GM12878 (cell line): ENCODE measurements around the gene SPRY1. TPM values are rescaled to one million over a fixed set of nuclear protein-coding genes. Genes with fewer than 3 reads are reported as not detected.
A peak's percentile ranks its signal among the peaks of the same experiment; 100 is the strongest.

ENCODE experiments used
- ATF3 ChIP-seq: IDR thresholded peaks from 2 replicates; pipeline ENCODE4 v1.6.1; 2011; ENCODE audit warnings: low read depth, mild to moderate bottlenecking, low read length, moderate library complexity, borderline replicate concordance; ENCODE audit errors: extremely low read depth
- BRCA1 ChIP-seq: IDR thresholded peaks from 2 replicates; pipeline ENCODE4 v1.6.1; 2011; ENCODE audit warnings: low read depth, low read length, improper control_type of control experiment
- CBX5 ChIP-seq: sonication (generic); IDR thresholded peaks from 2 replicates; pipeline ENCODE4 v1.6.1; 2016; ENCODE audit warnings: low read depth, moderate library complexity, mild to moderate bottlenecking, inconsistent platforms
- CHD4 ChIP-seq: fragments of 200-600 bp; sonication (generic); IDR thresholded peaks from 2 replicates; pipeline ENCODE4 v1.6.1; 2016; ENCODE audit warnings: mild to moderate bottlenecking
- FOXK2 ChIP-seq: fragments of 450-650 bp; IDR thresholded peaks from 2 replicates; pipeline ENCODE4 v1.6.1; 2017; ENCODE audit warnings: mild to moderate bottlenecking, moderate library complexity
- MTA3 ChIP-seq: IDR thresholded peaks from 2 replicates; pipeline ENCODE4 v1.6.1; 2012; ENCODE audit warnings: low read length, inconsistent platforms, borderline replicate concordance
- NBN ChIP-seq: fragments of 450-650 bp; IDR thresholded peaks from 2 replicates; pipeline ENCODE4 v1.6.1; 2016
- NR2C1 ChIP-seq: fragments of 450-650 bp; IDR thresholded peaks from 2 replicates; pipeline ENCODE4 v1.6.1; 2017; ENCODE audit warnings: antibody characterized with exemption, mild to moderate bottlenecking, moderate library complexity
- PAX8 ChIP-seq: fragments of 450-650 bp; IDR thresholded peaks from 2 replicates; pipeline ENCODE4 v1.6.1; 2017; ENCODE audit warnings: mild to moderate bottlenecking, moderate library complexity
- PML ChIP-seq: IDR thresholded peaks from 2 replicates; pipeline ENCODE4 v1.6.1; 2012; ENCODE audit warnings: low read length, inconsistent platforms
- POLR2A ChIP-seq: IDR thresholded peaks from 2 replicates; pipeline ENCODE4 v1.6.1; 2011; ENCODE audit warnings: low read depth, mild to moderate bottlenecking, low read length
- POLR2AphosphoS2 ChIP-seq: IDR thresholded peaks from 2 replicates; pipeline ENCODE4 v1.6.1; 2011; ENCODE audit warnings: low read depth, mild to moderate bottlenecking, low read length, improper control_type of control experiment, moderate library complexity
- POU2F2 ChIP-seq: IDR thresholded peaks from 3 replicates; pipeline ENCODE4 v1.6.1; 2011; ENCODE audit warnings: low read depth, mild to moderate bottlenecking, low read length, borderline replicate concordance
- RAD21 ChIP-seq: IDR thresholded peaks from 2 replicates; pipeline ENCODE4 v1.6.1; 2011; ENCODE audit warnings: mild to moderate bottlenecking, low read depth, low read length, moderate library complexity; ENCODE audit not compliant: insufficient read depth
- RB1 ChIP-seq: fragments of 450-650 bp; formaldehyde crosslinking; IDR thresholded peaks from 2 replicates; pipeline ENCODE4 v1.6.1; 2017; ENCODE audit warnings: mild to moderate bottlenecking, borderline replicate concordance
- SMAD5 ChIP-seq: IDR thresholded peaks from 2 replicates; pipeline ENCODE4 v1.6.1; 2016; ENCODE audit warnings: antibody characterized with exemption, low read depth
- SMC3 ChIP-seq: IDR thresholded peaks from 2 replicates; pipeline ENCODE4 v1.6.1; 2011; ENCODE audit warnings: low read length, improper control_type of control experiment, borderline replicate concordance
- SPI1 ChIP-seq: IDR thresholded peaks from 2 replicates; pipeline ENCODE4 v1.6.1; 2011; ENCODE audit warnings: low read depth, mild to moderate bottlenecking, low read length, moderate library complexity, borderline replicate concordance; ENCODE audit not compliant: insufficient read depth
- SRF ChIP-seq, 2 experiments: IDR thresholded peaks; 2 replicates each; pipeline ENCODE4 v1.6.1; 2011; ENCODE audit warnings: low read depth in 2 of 2, low read length in 2 of 2, mild to moderate bottlenecking in 1 of 2, moderate library complexity in 1 of 2
- SUPT20H ChIP-seq: IDR thresholded peaks from 2 replicates; pipeline ENCODE4 v1.6.1; 2011; ENCODE audit warnings: low read depth, mild to moderate bottlenecking, low read length, moderate library complexity, borderline replicate concordance; ENCODE audit not compliant: control insufficient read depth
- TCF3 ChIP-seq: IDR thresholded peaks from 2 replicates; pipeline ENCODE4 v1.6.1; 2012; ENCODE audit warnings: low read depth, mild to moderate bottlenecking, low read length, borderline replicate concordance; ENCODE audit not compliant: insufficient read depth
- TCF7 ChIP-seq: IDR thresholded peaks from 2 replicates; pipeline ENCODE4 v1.6.1; 2014; ENCODE audit warnings: antibody characterized with exemption, borderline replicate concordance
- YY1 ChIP-seq: IDR thresholded peaks from 2 replicates; pipeline ENCODE4 v1.6.1; 2011; ENCODE audit warnings: low read depth, mild to moderate bottlenecking, low read length
- ZBTB11 ChIP-seq: fragments of 450-650 bp; formaldehyde crosslinking; IDR thresholded peaks from 2 replicates; pipeline ENCODE4 v1.5.0; 2022; ENCODE audit warnings: mild to moderate bottlenecking, missing genetic modification characterization
- ZNF207 ChIP-seq: fragments of 450-650 bp; IDR thresholded peaks from 2 replicates; pipeline ENCODE4 v1.6.1; 2014; ENCODE audit warnings: antibody characterized with exemption, mild to moderate bottlenecking, borderline replicate concordance
- ZNF274 ChIP-seq: IDR thresholded peaks from one replicate; pipeline ENCODE4 v1.8.0; 2011; ENCODE audit not compliant: insufficient read length, insufficient read depth
- ZZZ3 ChIP-seq: IDR thresholded peaks from 2 replicates; pipeline ENCODE4 v1.6.1; 2011; ENCODE audit warnings: low read depth; ENCODE audit not compliant: control insufficient read depth, insufficient read length
- polyA plus RNA-seq, 11 experiments: library from polyadenylated mRNA; depleted of rRNA in 4 of 11; unstranded in 6 of 11; stranded (reverse) in 5 of 11; fragments of >200 nt; fragmentation: Nextera tagmentation in 4 of 11; fragmentation: Illumina TruSeq in 1 of 11; extraction: Ambion mirVana in 4 of 11; extraction: Trizol in 1 of 11; gene quantifications; 1 replicate in 1 of 11; 2 replicates in 10 of 11; pipeline versions ENCODE4 v1.2.1 to v1.2.3, GENCODE V29; 2011 to 2016; ENCODE audit warnings: inconsistent platforms in 2 of 11, missing spikeins in 2 of 11, low read depth in 1 of 11
- total RNA-seq, 4 experiments: library from RNA; depleted of rRNA in 3 of 4; stranded (reverse); fragments of >200 nt in 3 of 4; fragmentation: Illumina TruSeq in 1 of 4; extraction: Trizol in 1 of 4; gene quantifications; 2 replicates each; pipeline versions ENCODE4 v1.2.1 to v1.2.3, GENCODE V29; 2013 to 2021
- TF ChIP-seq, protein P1 (sequence below): fragments of 450-650 bp; IDR thresholded peaks from 2 replicates; pipeline ENCODE4 v1.6.1; 2017; ENCODE audit warnings: mild to moderate bottlenecking

Gene SPRY1
- total and polyA plus RNA-seq, 10 of the 15 experiments (the other 5 are each of a cell fraction or from before 2014, with no cell fraction given): 0.05 to 5.7 (median 0.23) TPM; not detected in 2

DNA sequence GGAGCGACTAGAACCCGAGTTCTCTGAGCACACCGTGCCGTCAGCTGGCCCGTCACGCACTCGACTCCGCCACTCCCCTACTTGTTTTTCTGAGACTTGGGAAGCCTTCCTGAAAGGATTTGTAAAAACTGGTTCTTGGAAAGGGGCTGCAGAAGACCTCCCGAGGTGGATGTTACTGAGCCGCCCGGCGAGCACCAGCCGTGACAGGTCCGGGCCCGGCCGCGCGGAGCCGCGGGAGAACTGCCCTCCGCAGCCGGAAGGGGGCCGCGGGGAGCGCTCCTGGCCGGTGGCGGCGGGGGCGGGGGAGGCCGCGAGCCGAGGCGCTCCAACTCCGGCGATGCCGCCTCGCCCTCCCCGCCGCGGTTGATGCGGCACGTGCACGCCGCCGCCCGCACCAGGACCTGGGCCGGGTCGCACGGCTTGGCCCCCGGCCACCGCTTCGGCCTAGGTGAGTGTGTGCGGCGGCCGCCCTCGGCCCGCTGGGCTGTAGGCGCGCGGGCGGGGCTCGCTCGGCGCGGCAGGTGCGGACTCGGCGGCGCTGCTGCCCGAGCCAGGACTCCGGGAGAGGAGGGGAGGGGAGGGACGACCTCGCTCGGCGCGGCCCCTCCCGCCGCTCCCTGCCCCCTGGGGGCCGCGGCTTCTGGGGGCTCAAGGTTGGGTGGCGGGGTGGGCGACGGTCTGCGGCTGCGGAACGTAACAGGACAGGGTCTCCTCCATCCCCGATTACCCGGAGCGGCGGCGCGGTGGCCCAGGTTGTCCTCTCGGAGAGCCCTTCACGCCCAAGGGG lies 1.7 kb downstream of the SPRY1 start (continued):
- TF ChIP-seq ZZZ3 (no peak), BRCA1 (no peak), SPI1 (no peak), POU2F2 (no peak), ZNF207 (no peak), SMAD5 (no peak), ZNF274 (no peak), RB1 (peak; percentile 35; the same call in 1 of the 2 replicates), FOXK2 (no peak), POLR2A (no peak), SUPT20H (no peak), CBX5 (no peak), PAX8 (no peak), TCF7 (no peak), SMC3 (0 out of 2 replicates have a peak, but pooled peaks have one; percentile 10), CHD4 (no peak), ATF3 (no peak), RAD21 (peak; percentile 41), PML (no peak), SRF (IDR thresholded peaks at IDR 0.05; ENCODE audit: low read depth in 2 of 2, low read length in 2 of 2) (no peak), NBN (no peak), POLR2AphosphoS2 (no peak), MTA3 (no peak), YY1 (no peak; the same call in 1 of the 2 replicates), TCF3 (0 out of 2 replicates have a peak, but pooled peaks have one; percentile 20), ZBTB11 (CRISPR knock-in tag) (no peak), NR2C1 (peak; percentile 34; the same call in 1 of the 2 replicates)
- TF ChIP-seq, protein P1, sequence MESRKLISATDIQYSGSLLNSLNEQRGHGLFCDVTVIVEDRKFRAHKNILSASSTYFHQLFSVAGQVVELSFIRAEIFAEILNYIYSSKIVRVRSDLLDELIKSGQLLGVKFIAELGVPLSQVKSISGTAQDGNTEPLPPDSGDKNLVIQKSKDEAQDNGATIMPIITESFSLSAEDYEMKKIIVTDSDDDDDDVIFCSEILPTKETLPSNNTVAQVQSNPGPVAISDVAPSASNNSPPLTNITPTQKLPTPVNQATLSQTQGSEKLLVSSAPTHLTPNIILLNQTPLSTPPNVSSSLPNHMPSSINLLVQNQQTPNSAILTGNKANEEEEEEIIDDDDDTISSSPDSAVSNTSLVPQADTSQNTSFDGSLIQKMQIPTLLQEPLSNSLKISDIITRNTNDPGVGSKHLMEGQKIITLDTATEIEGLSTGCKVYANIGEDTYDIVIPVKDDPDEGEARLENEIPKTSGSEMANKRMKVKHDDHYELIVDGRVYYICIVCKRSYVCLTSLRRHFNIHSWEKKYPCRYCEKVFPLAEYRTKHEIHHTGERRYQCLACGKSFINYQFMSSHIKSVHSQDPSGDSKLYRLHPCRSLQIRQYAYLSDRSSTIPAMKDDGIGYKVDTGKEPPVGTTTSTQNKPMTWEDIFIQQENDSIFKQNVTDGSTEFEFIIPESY: no peak
